Measurements from ENCODE around the gene MAPK4.

Gene MAPK4

GRCh38 chr18:50622865-50623393 is 63.0 kb downstream of the MAPK4 start:
- Histone ChIP-seq H3K79me2 (ENCODE audit: insufficient read depth, low read length) (no peaks in the 10 kb centered on the region), H3K4me2 (ENCODE audit: low read depth, low read length, poor library complexity, severe bottlenecking) (no peak overlapping the region), H3K4me1 (ENCODE audit: insufficient read depth, low read length, poor library complexity, severe bottlenecking) (no peaks in the 10 kb centered on the region), H3K9me2 (replicated peaks; ENCODE audit: low read depth, low read length) (no peaks in the 10 kb centered on the region), H4K20me1 (ENCODE audit: insufficient read depth, low read length, poor library complexity, severe bottlenecking) (no peaks in the 10 kb centered on the region), H3K36me3 (ENCODE audit: insufficient read depth, low read length) (no peaks in the 10 kb centered on the region), H3F3A (ENCODE audit: low read depth) (no peaks in the 10 kb centered on the region), H3K9ac (ENCODE audit: low read depth, low read length, poor library complexity, severe bottlenecking) (no peak overlapping the region), H3K27me3 (ENCODE audit: insufficient read depth, low read length, poor library complexity, severe bottlenecking) (no peaks in the 10 kb centered on the region), H2AFZ (ENCODE audit: low read length) (no peak overlapping the region), H3K9me3 (ENCODE audit: insufficient read depth, low read depth, low read length) (no peaks in the 10 kb centered on the region), H3K4me3 (ENCODE audit: low read length, poor library complexity, severe bottlenecking) (no peak overlapping the region)
- no peak for TF ChIP-seq CTCF (conservative IDR thresholded peaks at IDR 0.05; ENCODE audit: low read length)
- TF ChIP-seq EZH2phosphoT487 (IDR thresholded peaks at IDR 0.05; ENCODE audit: borderline replicate concordance), result no peak

GRCh38 chr18:50623694-50624352 is 63.9 kb downstream of the MAPK4 start:
- Histone ChIP-seq H3K4me2 (ENCODE audit: low read depth, low read length, poor library complexity, severe bottlenecking) (no peak overlapping the region), H3K27me3 (ENCODE audit: insufficient read depth, low read length, poor library complexity, severe bottlenecking) (no peaks in the 10 kb centered on the region), H3F3A (ENCODE audit: low read depth) (no peaks in the 10 kb centered on the region), H4K20me1 (ENCODE audit: insufficient read depth, low read length, poor library complexity, severe bottlenecking) (no peaks in the 10 kb centered on the region), H3K4me1 (ENCODE audit: insufficient read depth, low read length, poor library complexity, severe bottlenecking) (no peaks in the 10 kb centered on the region), H3K9me3 (ENCODE audit: insufficient read depth, low read depth, low read length) (no peaks in the 10 kb centered on the region), H3K9me2 (replicated peaks; ENCODE audit: low read depth, low read length) (no peaks in the 10 kb centered on the region), H3K36me3 (ENCODE audit: insufficient read depth, low read length) (no peaks in the 10 kb centered on the region), H3K79me2 (ENCODE audit: insufficient read depth, low read length) (no peaks in the 10 kb centered on the region), H2AFZ (ENCODE audit: low read length) (no peak overlapping the region), H3K9ac (ENCODE audit: low read depth, low read length, poor library complexity, severe bottlenecking) (no peak overlapping the region), H3K4me3 (ENCODE audit: low read length, poor library complexity, severe bottlenecking) (no peak overlapping the region)
- no peak for TF ChIP-seq EZH2phosphoT487 (IDR thresholded peaks at IDR 0.05; ENCODE audit: borderline replicate concordance)

- TF ChIP-seq CTCF (conservative IDR thresholded peaks at IDR 0.05; ENCODE audit: low read length), result no peak
- no peak for TF ChIP-seq EZH2phosphoT487 (IDR thresholded peaks at IDR 0.05; ENCODE audit: borderline replicate concordance)
- H3F3A ChIP-seq (ENCODE audit: low read depth), result no peaks in the 10 kb centered on the region
- no peaks in the 10 kb centered on the region for H3K4me1 ChIP-seq (ENCODE audit: insufficient read depth, low read length, poor library complexity, severe bottlenecking)
- H3K4me2 ChIP-seq (ENCODE audit: low read depth, low read length, poor library complexity, severe bottlenecking), result no peak overlapping the region
- no peaks in the 10 kb centered on the region for H3K79me2 ChIP-seq (ENCODE audit: insufficient read depth, low read length)
- H3K9me2 ChIP-seq (replicated peaks; ENCODE audit: low read depth, low read length), result no peaks in the 10 kb centered on the region
- no peak overlapping the region for H3K9ac ChIP-seq (ENCODE audit: low read depth, low read length, poor library complexity, severe bottlenecking)
- no peak overlapping the region for H2AFZ ChIP-seq (ENCODE audit: low read length)
- no peaks in the 10 kb centered on the region for H3K36me3 ChIP-seq (ENCODE audit: insufficient read depth, low read length)
- H3K27me3 ChIP-seq (ENCODE audit: insufficient read depth, low read length, poor library complexity, severe bottlenecking), result no peaks in the 10 kb centered on the region
- no peaks in the 10 kb centered on the region; the same call in 1 of the 2 replicates for H3K9me3 ChIP-seq (ENCODE audit: insufficient read depth, low read depth, low read length)
- H3K4me3 ChIP-seq (ENCODE audit: low read length, poor library complexity, severe bottlenecking), result no peak overlapping the region
- no peaks in the 10 kb centered on the region for H4K20me1 ChIP-seq (ENCODE audit: insufficient read depth, low read length, poor library complexity, severe bottlenecking)
Measured at GRCh38 chr18:50624981-50625380, 65.1 kb downstream of the MAPK4 start.

GRCh38 chr18:50626317-50626716 is 66.4 kb downstream of the MAPK4 start:
- H3K27me3 ChIP-seq (ENCODE audit: insufficient read depth, low read length, poor library complexity, severe bottlenecking), result no peaks in the 10 kb centered on the region
- H3K36me3 ChIP-seq (ENCODE audit: insufficient read depth, low read length), result no peaks in the 10 kb centered on the region
- no peak overlapping the region for H3K9ac ChIP-seq (ENCODE audit: low read depth, low read length, poor library complexity, severe bottlenecking)
- H3K4me2 ChIP-seq (ENCODE audit: low read depth, low read length, poor library complexity, severe bottlenecking), result no peak overlapping the region
- no peaks in the 10 kb centered on the region; the same call in 1 of the 2 replicates for H3K9me3 ChIP-seq (ENCODE audit: insufficient read depth, low read depth, low read length)
- no peaks in the 10 kb centered on the region for H3F3A ChIP-seq (ENCODE audit: low read depth)
- no peaks in the 10 kb centered on the region for H3K79me2 ChIP-seq (ENCODE audit: insufficient read depth, low read length)
- no peaks in the 10 kb centered on the region for H3K4me1 ChIP-seq (ENCODE audit: insufficient read depth, low read length, poor library complexity, severe bottlenecking)
- H2AFZ ChIP-seq (ENCODE audit: low read length), result no peak overlapping the region
- H3K4me3 ChIP-seq (ENCODE audit: low read length, poor library complexity, severe bottlenecking), result no peak overlapping the region
- H4K20me1 ChIP-seq (ENCODE audit: insufficient read depth, low read length, poor library complexity, severe bottlenecking), result no peaks in the 10 kb centered on the region
- TF ChIP-seq EZH2phosphoT487 (IDR thresholded peaks at IDR 0.05; ENCODE audit: borderline replicate concordance) (no peak), CTCF (conservative IDR thresholded peaks at IDR 0.05; ENCODE audit: low read length) (no peak)
- H3K9me2 ChIP-seq (replicated peaks; ENCODE audit: low read depth, low read length), result no peaks in the 10 kb centered on the region
